ENCODE results near the gene CRIP1.

CRIP1 gene

DNA sequence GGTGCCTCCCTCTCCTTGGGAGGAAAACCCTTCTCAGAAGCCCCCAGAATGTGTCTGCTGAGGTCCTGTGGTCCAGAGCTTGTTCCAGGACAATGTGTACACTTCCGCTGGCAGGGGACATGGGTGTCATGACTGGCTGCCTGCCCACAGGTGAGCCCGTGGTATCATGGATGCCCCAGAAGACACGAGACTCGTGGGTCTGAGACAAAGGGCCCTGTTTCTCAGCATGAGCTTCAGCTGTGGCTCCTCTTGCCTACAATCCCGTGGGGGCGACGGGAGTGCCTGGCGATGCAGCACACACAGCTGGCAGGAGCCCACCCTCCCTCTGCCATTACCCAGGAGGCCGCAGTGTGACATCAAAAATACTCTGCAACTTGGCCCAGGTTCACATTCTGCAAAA is 46.7 kb downstream of the CRIP1 start:
- DNase-seq (ENCODE audit: low read depth, low spot score): no peak

GRCh38 chr14:105533811-105534498 is 47.3 kb downstream of the CRIP1 start:
- DNase-seq (ENCODE audit: low read depth, low spot score): no peak

DNA sequence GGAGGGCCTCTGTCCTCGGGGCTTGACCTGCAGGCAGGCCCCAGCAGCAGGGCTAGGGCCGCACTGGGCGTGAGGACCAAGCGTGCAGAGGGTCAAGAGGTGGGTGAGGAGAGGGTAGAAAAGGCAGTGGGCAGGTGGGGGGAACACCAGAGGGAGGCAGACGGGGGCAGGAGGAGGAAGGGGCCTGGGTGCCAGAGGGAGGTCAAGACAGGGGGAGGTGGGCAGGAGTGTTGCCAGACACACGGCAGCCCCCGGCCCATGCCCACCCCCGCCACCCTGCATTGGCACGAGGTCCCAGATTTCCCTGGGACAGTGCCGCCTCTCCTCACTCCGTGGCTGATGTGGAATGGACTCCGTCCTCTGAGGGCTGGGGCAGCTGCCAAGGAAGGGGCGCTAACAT is 47.9 kb downstream of the CRIP1 start:
- DNase-seq (ENCODE audit: low read depth, low spot score): no peak

DNA sequence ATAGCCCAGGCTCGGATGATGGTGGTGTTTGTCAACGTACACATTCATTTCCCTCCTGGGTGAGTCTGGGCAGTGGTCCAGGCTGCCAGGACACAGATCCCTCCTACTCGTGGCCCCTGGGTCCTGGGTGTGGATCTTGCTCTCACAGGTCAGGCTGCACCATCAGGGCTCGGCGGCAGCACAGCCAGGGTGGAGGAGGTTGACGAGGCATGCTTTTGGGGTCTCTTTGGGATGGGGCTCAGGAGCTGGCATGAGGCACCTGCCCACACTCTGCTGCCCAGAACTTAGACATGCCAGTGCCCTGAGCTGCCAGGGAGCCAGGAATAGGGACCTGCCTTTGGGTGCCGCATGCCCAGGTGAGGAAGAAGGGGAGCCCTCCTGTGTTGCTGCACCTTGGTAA is 49.4 kb downstream of the CRIP1 start:
- DNase-seq (ENCODE audit: low read depth, low spot score): no peak

DNA sequence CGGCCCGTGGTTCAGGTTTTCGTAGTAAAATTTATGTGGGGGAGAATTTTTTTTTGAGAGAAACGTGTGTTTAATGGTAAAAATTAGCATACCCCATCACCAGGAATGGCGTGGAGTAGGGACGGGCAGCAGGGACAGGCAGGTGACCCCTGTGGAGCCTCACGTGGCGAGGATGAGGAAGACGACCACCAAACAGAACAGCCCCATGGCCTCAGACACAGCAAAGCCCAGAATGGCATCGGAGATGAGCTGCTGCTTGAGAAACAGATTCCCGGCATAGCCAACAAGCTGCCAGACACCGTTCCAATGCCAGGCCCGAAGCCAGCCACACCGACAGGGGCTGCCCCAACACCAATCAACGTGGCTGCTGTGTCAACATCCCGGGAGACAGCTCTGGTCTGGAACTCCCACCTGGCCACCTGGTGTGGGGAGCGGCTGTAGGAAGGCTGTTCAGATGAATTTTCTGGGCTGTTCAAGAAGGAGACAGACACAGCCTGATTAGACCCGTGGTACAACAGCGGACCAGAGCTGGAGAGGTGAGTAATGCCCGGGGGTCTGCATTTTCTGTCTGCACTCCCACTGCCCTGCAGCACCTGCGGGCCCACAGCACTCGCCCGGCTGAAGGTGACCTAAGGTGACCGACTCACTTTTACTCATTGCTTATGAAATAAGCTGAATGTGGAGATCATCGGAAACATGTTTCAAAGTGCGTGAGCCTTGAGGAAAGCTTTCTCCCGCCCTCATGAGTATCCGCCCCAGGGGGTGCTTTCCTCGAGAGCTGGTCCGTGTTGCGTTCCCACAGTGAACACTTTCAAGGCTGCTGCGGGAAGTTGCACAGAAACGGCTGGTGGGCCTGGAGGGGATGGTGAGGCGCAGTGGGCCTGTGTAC is 50.2 kb downstream of the CRIP1 start:
- no peak for DNase-seq (ENCODE audit: low read depth, low spot score)

- peak; percentile 80 for DNase-seq (ENCODE audit: low read depth, low spot score)
Measured at GRCh38 chr14:105537580-105538474, 51.1 kb downstream of the CRIP1 start.

Measured in ELF-1 (cell line).